SU-DHL-6 (cell line): ENCODE measurements around the gene EDAR.

Source experiments
- CTCF ChIP-seq: fragments of 200-600 bp; sonication (generic); IDR thresholded peaks from one replicate; pipeline ENCODE4 v1.5.1; 2017; ENCODE audit warnings: antibody characterized with exemption, mild to moderate bottlenecking, low read length, moderate library complexity; ENCODE audit not compliant: insufficient read depth, poor library complexity, severe bottlenecking
- EZH2phosphoT487 ChIP-seq: fragments of 200-600 bp; sonication (generic), shearing (Covaris generic); conservative IDR thresholded peaks from 2 replicates; pipeline ENCODE4 v1.6.1; 2018; ENCODE audit warnings: mild to moderate bottlenecking, antibody characterized with exemption, low read length, moderate library complexity, mixed read lengths

DNA sequence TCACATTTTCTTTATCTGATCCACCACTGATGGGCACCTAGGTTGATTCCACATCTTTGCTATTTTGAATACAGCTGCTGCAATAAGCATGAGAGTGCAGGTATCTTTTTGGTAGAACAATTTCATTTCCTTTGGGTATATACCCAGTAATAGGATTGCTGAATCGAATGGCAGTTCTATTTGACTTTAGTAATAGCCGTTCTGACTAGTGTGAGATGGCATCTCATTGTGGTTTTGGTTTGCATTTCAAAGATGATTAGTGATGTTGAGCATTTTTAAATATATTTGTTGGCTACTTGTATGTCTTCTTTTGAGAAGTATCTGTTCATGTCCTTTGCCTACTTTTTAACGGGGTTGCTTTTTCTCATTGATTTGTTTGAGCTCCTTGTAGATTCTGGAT lies 130.1 kb downstream of the EDAR start:
- no peak for TF ChIP-seq CTCF
- TF ChIP-seq EZH2phosphoT487 = no peak
